GM12878 (cell line): ENCODE data around the gene PRKN. TPM values are rescaled to one million over a fixed set of nuclear protein-coding genes. Genes with fewer than 3 reads are reported as not detected.

Source experiments
- CHD4 ChIP-seq: fragments of 200-600 bp; sonication (generic); IDR thresholded peaks from 2 replicates; pipeline ENCODE4 v1.6.1; 2016; ENCODE audit warnings: mild to moderate bottlenecking
- CTCF ChIP-seq, 3 experiments: IDR thresholded peaks in 2 of 3; conservative IDR thresholded peaks in 1 of 3; 2 replicates each; pipeline ENCODE4 v1.5.1; 2011; ENCODE audit warnings: low read depth in 3 of 3, low read length in 3 of 3, mild to moderate bottlenecking in 3 of 3, control low read depth in 2 of 3, moderate library complexity in 2 of 3, inconsistent platforms in 1 of 3, mixed read lengths in 1 of 3; ENCODE audit not compliant: control insufficient read depth in 2 of 3, insufficient read depth in 1 of 3; ENCODE audit errors: extremely low read depth in 1 of 3
- ESRRA ChIP-seq: IDR thresholded peaks from 2 replicates; pipeline ENCODE4 v1.6.1; 2012; ENCODE audit warnings: mild to moderate bottlenecking, low read length, improper control_type of control experiment
- PRDM15 ChIP-seq: fragments of 450-650 bp; formaldehyde crosslinking; IDR thresholded peaks from 2 replicates; pipeline ENCODE4 v1.4.0; 2020; ENCODE audit warnings: mild to moderate bottlenecking, moderate library complexity
- REST ChIP-seq: IDR thresholded peaks from 2 replicates; pipeline ENCODE4 v1.6.1; 2012; ENCODE audit warnings: mild to moderate bottlenecking, low read depth, low read length
- SIX5 ChIP-seq: IDR thresholded peaks from 2 replicates; pipeline ENCODE4 v1.6.1; 2011; ENCODE audit warnings: mild to moderate bottlenecking, low read depth, low read length, moderate library complexity; ENCODE audit not compliant: severe bottlenecking
- SREBF2 ChIP-seq: IDR thresholded peaks from 2 replicates; pipeline ENCODE4 v1.6.1; 2012; ENCODE audit warnings: mild to moderate bottlenecking, low read length
- SUPT20H ChIP-seq: IDR thresholded peaks from 2 replicates; pipeline ENCODE4 v1.6.1; 2011; ENCODE audit warnings: low read depth, mild to moderate bottlenecking, low read length, moderate library complexity, borderline replicate concordance; ENCODE audit not compliant: control insufficient read depth
- TAF1 ChIP-seq: IDR thresholded peaks from 2 replicates; pipeline ENCODE4 v1.6.1; 2011; ENCODE audit warnings: mild to moderate bottlenecking, low read depth, low read length, borderline replicate concordance
- ZBTB40 ChIP-seq: fragments of 450-650 bp; IDR thresholded peaks from 2 replicates; pipeline ENCODE4 v1.6.1; 2016; ENCODE audit warnings: mild to moderate bottlenecking, moderate library complexity, borderline replicate concordance
- polyA plus RNA-seq, 11 experiments: library from polyadenylated mRNA; depleted of rRNA in 4 of 11; unstranded in 6 of 11; stranded (reverse) in 5 of 11; fragments of >200 nt; fragmentation: Nextera tagmentation in 4 of 11; fragmentation: Illumina TruSeq in 1 of 11; extraction: Ambion mirVana in 4 of 11; extraction: Trizol in 1 of 11; gene quantifications; 1 replicate in 1 of 11; 2 replicates in 10 of 11; pipeline versions ENCODE4 v1.2.1 to v1.2.3, GENCODE V29; 2011 to 2016; ENCODE audit warnings: inconsistent platforms in 2 of 11, missing spikeins in 2 of 11, low read depth in 1 of 11
- total RNA-seq, 4 experiments: library from RNA; depleted of rRNA in 3 of 4; stranded (reverse); fragments of >200 nt in 3 of 4; fragmentation: Illumina TruSeq in 1 of 4; extraction: Trizol in 1 of 4; gene quantifications; 2 replicates each; pipeline versions ENCODE4 v1.2.1 to v1.2.3, GENCODE V29; 2013 to 2021

Gene PRKN
- total and polyA plus RNA-seq, 10 of the 15 experiments (the other 5 are each of a cell fraction or from before 2014, with no cell fraction given), result 0.06 to 0.09 TPM; not detected in 8

GRCh38 chr6:161908872-161909271, 818.7 kb downstream of the PRKN start (continued):
- TF ChIP-seq PRDM15 (no peak), SIX5 (no peak), ESRRA (no peak), ZBTB40 (no peak), SREBF2 (no peak), SUPT20H (no peak), CHD4 (no peak), REST (no peak), TAF1 (no peak), CTCF (IDR thresholded peaks at IDR 0.05 in 2 of 3, conservative IDR thresholded peaks at IDR 0.05 in 1 of 3; ENCODE audit: control insufficient read depth in 2 of 3, extremely low read depth in 1 of 3, insufficient read depth in 1 of 3, low read depth in 3 of 3, low read length in 3 of 3) (no peak)
